H9 (cell line): ENCODE measurements around the gene BMP2K. TPM values are rescaled to one million over a fixed set of nuclear protein-coding genes. Genes with fewer than 3 reads are reported as not detected.

Experiments used
- DNase-seq: peaks from one replicate; pipeline ENCODE4 v3.0.0-alpha.2; 2017
- H2AFZ ChIP-seq: one replicate; pipeline ENCODE4 v1.6.1; 2013; ENCODE audit warnings: mild to moderate bottlenecking, low read length, control low read depth, moderate library complexity
- H2AK5ac ChIP-seq: 2 replicates; pipeline ENCODE4 v1.6.1; 2013; ENCODE audit warnings: low read length, control low read depth, mixed read lengths; ENCODE audit not compliant: insufficient read length
- H2BK120ac ChIP-seq: one replicate; pipeline ENCODE4 v1.6.1; 2013; ENCODE audit warnings: low read depth, mild to moderate bottlenecking, low read length, control low read depth, inconsistent platforms; ENCODE audit not compliant: poor library complexity, severe bottlenecking
- H2BK12ac ChIP-seq: 2 replicates; pipeline ENCODE4 v1.6.1; 2013; ENCODE audit warnings: low read length, control low read depth, mixed read lengths, low read depth; ENCODE audit not compliant: insufficient read length
- H2BK15ac ChIP-seq: 2 replicates; pipeline ENCODE4 v1.6.1; 2013; ENCODE audit warnings: low read depth, low read length, control low read depth
- H2BK20ac ChIP-seq: one replicate; pipeline ENCODE4 v1.6.1; 2013; ENCODE audit warnings: low read depth, mild to moderate bottlenecking, low read length, control low read depth, inconsistent platforms; ENCODE audit not compliant: poor library complexity, severe bottlenecking
- H2BK5ac ChIP-seq: 2 replicates; pipeline ENCODE4 v1.6.1; 2013; ENCODE audit warnings: low read length, control low read depth, mixed read lengths; ENCODE audit not compliant: insufficient read length
- H3K14ac ChIP-seq: 2 replicates; pipeline ENCODE4 v1.6.1; 2013; ENCODE audit warnings: low read length, control low read depth; ENCODE audit not compliant: insufficient read depth
- H3K18ac ChIP-seq: 2 replicates; pipeline ENCODE4 v1.6.1; 2013; ENCODE audit warnings: low read depth, mild to moderate bottlenecking, mixed read lengths, low read length, control low read depth; ENCODE audit not compliant: insufficient read length
- H3K23ac ChIP-seq: 2 replicates; pipeline ENCODE4 v1.6.1; 2013; ENCODE audit warnings: low read length, control low read depth, mixed read lengths, low read depth; ENCODE audit not compliant: insufficient read length
- H3K23me2 ChIP-seq: 2 replicates; pipeline ENCODE4 v1.6.1; 2013; ENCODE audit warnings: low read depth, mild to moderate bottlenecking, mixed read lengths, low read length, control low read depth; ENCODE audit not compliant: insufficient read length, poor library complexity, severe bottlenecking
- H3K27ac ChIP-seq: 2 replicates; pipeline ENCODE4 v1.5.1; 2013; ENCODE audit warnings: low read length, control low read depth, mixed read lengths, low read depth; ENCODE audit not compliant: insufficient read length
- H3K27me3 ChIP-seq: 2 replicates; pipeline ENCODE4 v1.6.1; 2013; ENCODE audit warnings: low read length, control low read depth, inconsistent platforms; ENCODE audit not compliant: insufficient read depth
- H3K4ac ChIP-seq: 2 replicates; pipeline ENCODE4 v1.6.1; 2013; ENCODE audit warnings: low read depth, mild to moderate bottlenecking, control low read depth, inconsistent platforms, low read length, moderate library complexity
- H3K4me1 ChIP-seq: 2 replicates; pipeline ENCODE4 v1.6.1; 2013; ENCODE audit warnings: low read length, control low read depth, inconsistent platforms; ENCODE audit not compliant: insufficient read depth
- H3K4me2 ChIP-seq: 2 replicates; pipeline ENCODE4 v1.6.1; 2013; ENCODE audit warnings: low read length, control low read depth, mixed read lengths; ENCODE audit not compliant: insufficient read length, insufficient read depth
- H3K56ac ChIP-seq: 2 replicates; pipeline ENCODE4 v1.6.1; 2013; ENCODE audit warnings: low read depth, mild to moderate bottlenecking, mixed read lengths, low read length, control low read depth; ENCODE audit not compliant: insufficient read length
- H3K79me1 ChIP-seq: 2 replicates; pipeline ENCODE4 v1.6.1; 2013; ENCODE audit warnings: low read depth, mild to moderate bottlenecking, moderate library complexity, low read length, control low read depth, inconsistent platforms; ENCODE audit not compliant: insufficient read depth, poor library complexity, severe bottlenecking
- H3K79me2 ChIP-seq: 2 replicates; pipeline ENCODE4 v1.6.1; 2013; ENCODE audit warnings: low read length, control low read depth, inconsistent platforms; ENCODE audit not compliant: insufficient read depth
- H3K9ac ChIP-seq: 2 replicates; pipeline ENCODE4 v1.6.1; 2013; ENCODE audit warnings: low read length, control low read depth, mixed read lengths; ENCODE audit not compliant: insufficient read length; ENCODE audit errors: extremely low read depth
- H3K9me3 ChIP-seq: one replicate; pipeline ENCODE4 v1.6.1; 2013; ENCODE audit warnings: low read depth, low read length, inconsistent platforms; ENCODE audit not compliant: control insufficient read depth
- H3T11ph ChIP-seq: one replicate; pipeline ENCODE4 v1.6.1; 2013; ENCODE audit warnings: mild to moderate bottlenecking, low read length, control low read depth, inconsistent platforms
- H4K20me1 ChIP-seq: one replicate; pipeline ENCODE4 v1.6.1; 2013; ENCODE audit not compliant: control insufficient read depth, insufficient read length, insufficient read depth
- H4K5ac ChIP-seq: 2 replicates; pipeline ENCODE4 v1.6.1; 2013; ENCODE audit warnings: low read depth, mild to moderate bottlenecking, mixed read lengths, low read length, control low read depth; ENCODE audit not compliant: insufficient read length
- H4K8ac ChIP-seq: replicated peaks from 2 replicates; pipeline ENCODE4 v1.6.1; 2013; ENCODE audit warnings: low read length, control low read depth, mixed read lengths, low read depth; ENCODE audit not compliant: insufficient read length
- H4K91ac ChIP-seq: 2 replicates; pipeline ENCODE4 v1.6.1; 2013; ENCODE audit warnings: low read depth, mild to moderate bottlenecking, moderate library complexity, mixed read lengths, low read length, control low read depth; ENCODE audit not compliant: insufficient read length
- H3K27ac Mint-ChIP-seq, 3 experiments: 2 replicates in 2 of 3; 3 replicates in 1 of 3; pipeline ENCODE4 v1.8.0; 2020 to 2021; ENCODE audit warnings: mixed read lengths in 3 of 3, mild to moderate bottlenecking in 1 of 3, moderate library complexity in 1 of 3
- H3K27me3 Mint-ChIP-seq: 2 replicates; pipeline ENCODE4 v1.8.0; 2021; ENCODE audit warnings: low read depth, mild to moderate bottlenecking, moderate library complexity, mixed read lengths
- H3K36me3 Mint-ChIP-seq, 3 experiments: 2 replicates in 2 of 3; 3 replicates in 1 of 3; pipeline ENCODE4 v1.8.0; 2020 to 2021; ENCODE audit warnings: low read depth in 3 of 3, mixed read lengths in 3 of 3; ENCODE audit not compliant: insufficient read depth in 1 of 3
- H3K4me1 Mint-ChIP-seq, 2 experiments: 2 replicates each; pipeline ENCODE4 v1.8.0; 2020; ENCODE audit warnings: mixed read lengths in 2 of 2
- H3K4me3 Mint-ChIP-seq, 2 experiments: 2 replicates in 1 of 2; 3 replicates in 1 of 2; pipeline ENCODE4 v1.8.0; 2020 to 2021; ENCODE audit warnings: mild to moderate bottlenecking in 2 of 2, mixed read lengths in 2 of 2, moderate library complexity in 1 of 2
- H3K9me3 Mint-ChIP-seq, 2 experiments: 2 replicates in 1 of 2; 3 replicates in 1 of 2; pipeline ENCODE4 v1.8.0; 2020; ENCODE audit warnings: mild to moderate bottlenecking in 2 of 2, mixed read lengths in 2 of 2, moderate library complexity in 1 of 2
- WGBS: extraction: QIAGEN DNeasy Blood & Tissue Kit; methylation state at CpG from one replicate; pipeline ENCODE4 v1.1.7; 2013; ENCODE audit warnings: missing lambda C conversion rate, low lambda C conversion rate, mixed read lengths; ENCODE audit not compliant: insufficient read length; ENCODE audit errors: extremely low coverage; 5-methylcytosine and 5-hydroxymethylcytosine counted together
- total RNA-seq: library from RNA; stranded (reverse); gene quantifications from 2 replicates; pipeline ENCODE4 v1.2.1, GENCODE V29; 2021
- TF ChIP-seq, protein P1 (sequence below): fragments of 200-600 bp; sonication (generic); conservative IDR thresholded peaks from 3 replicates; pipeline ENCODE4 v1.8.0; 2021; ENCODE audit warnings: antibody characterized with exemption, mild to moderate bottlenecking

BMP2K gene
- total RNA-seq, 1 experiment from 2014 or later: 26.4 TPM

DNA sequence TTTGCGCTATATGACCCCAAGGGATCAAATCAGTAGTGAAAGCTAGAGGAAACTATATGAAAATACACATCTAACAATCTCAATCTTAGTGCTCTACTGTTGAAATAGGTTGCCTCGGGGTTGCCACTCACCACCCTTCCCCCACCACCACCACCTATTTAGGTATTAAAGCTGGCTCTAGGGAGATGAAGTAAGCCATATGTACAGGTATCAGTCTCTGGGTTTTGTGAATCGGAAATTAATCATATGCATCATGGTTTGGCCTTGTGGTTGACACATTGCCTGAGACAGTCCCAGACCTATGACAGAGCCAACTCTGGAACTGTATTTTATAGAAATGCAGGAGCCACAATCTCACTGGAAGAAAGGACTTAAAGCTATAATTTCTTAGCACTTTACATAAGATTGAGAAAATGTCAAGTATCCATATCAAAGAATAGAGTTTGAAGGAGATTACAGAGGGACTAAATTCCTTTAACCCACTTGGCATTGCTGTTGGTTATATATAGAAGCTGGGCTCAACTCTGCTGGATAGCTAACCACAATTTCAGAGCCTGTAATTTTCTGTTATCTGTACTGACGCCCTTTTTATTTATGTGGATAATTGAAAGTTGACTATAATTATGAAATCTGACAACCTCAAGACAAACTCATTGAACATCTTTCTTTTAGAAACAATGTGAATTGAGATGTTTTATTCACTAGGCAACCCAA lies 26.7 kb upstream of the BMP2K start:
- Histone ChIP-seq H3K56ac (no peak overlapping the region), H3T11ph (no peak overlapping the region), H3K9ac (no peak overlapping the region), H3K23me2 (no peaks in the 10 kb centered on the region), H3K14ac (no peak overlapping the region), H3K79me2 (no peaks in the 10 kb centered on the region), H2BK20ac (no peak overlapping the region), H4K5ac (no peak overlapping the region), H2BK12ac (no peak overlapping the region), H3K4me2 (no peak overlapping the region), H2AK5ac (no peak overlapping the region), H4K20me1 (no peaks in the 10 kb centered on the region), H3K27me3 (no peaks in the 10 kb centered on the region), H3K4me1 (no peaks in the 10 kb centered on the region), H4K91ac (no peak overlapping the region), H3K23ac (no peak overlapping the region), H2BK15ac (no peak overlapping the region), H2AFZ (no peak overlapping the region), H3K4ac (no peak overlapping the region), H3K27ac (no peak overlapping the region), H3K79me1 (no peaks in the 10 kb centered on the region), H3K18ac (no peak overlapping the region), H4K8ac (no peak overlapping the region), H2BK120ac (no peak overlapping the region), H3K9me3 (no peaks in the 10 kb centered on the region), H2BK5ac (no peak overlapping the region)
- no peaks in the 10 kb centered on the region for H3K4me1 Mint-ChIP-seq
- no peaks in the 10 kb centered on the region for H3K36me3 Mint-ChIP-seq
- H3K9me3 Mint-ChIP-seq: no peaks in the 10 kb centered on the region
- H3K27me3 Mint-ChIP-seq: no peaks in the 10 kb centered on the region
- H3K4me3 Mint-ChIP-seq: no peak overlapping the region
- H3K27ac Mint-ChIP-seq: no peak overlapping the region
- TF ChIP-seq, protein P1, sequence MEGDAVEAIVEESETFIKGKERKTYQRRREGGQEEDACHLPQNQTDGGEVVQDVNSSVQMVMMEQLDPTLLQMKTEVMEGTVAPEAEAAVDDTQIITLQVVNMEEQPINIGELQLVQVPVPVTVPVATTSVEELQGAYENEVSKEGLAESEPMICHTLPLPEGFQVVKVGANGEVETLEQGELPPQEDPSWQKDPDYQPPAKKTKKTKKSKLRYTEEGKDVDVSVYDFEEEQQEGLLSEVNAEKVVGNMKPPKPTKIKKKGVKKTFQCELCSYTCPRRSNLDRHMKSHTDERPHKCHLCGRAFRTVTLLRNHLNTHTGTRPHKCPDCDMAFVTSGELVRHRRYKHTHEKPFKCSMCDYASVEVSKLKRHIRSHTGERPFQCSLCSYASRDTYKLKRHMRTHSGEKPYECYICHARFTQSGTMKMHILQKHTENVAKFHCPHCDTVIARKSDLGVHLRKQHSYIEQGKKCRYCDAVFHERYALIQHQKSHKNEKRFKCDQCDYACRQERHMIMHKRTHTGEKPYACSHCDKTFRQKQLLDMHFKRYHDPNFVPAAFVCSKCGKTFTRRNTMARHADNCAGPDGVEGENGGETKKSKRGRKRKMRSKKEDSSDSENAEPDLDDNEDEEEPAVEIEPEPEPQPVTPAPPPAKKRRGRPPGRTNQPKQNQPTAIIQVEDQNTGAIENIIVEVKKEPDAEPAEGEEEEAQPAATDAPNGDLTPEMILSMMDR: no peak
- no peak for DNase-seq
- WGBS: no CpG with 5 or more reads among the region's 4 CpGs
